HG02870 (cell line): ENCODE results near the gene STX19.
"Not testable (repeated sequence)": the region's sequence is repeated elsewhere in the genome, so short reads cannot be mapped to it uniquely, and the experiment has no call there.

Experiments used
- ATAC-seq: cut with Tn5 transposase; IDR thresholded peaks from one replicate; pipeline ENCODE4 v1.9.1; 2021; ENCODE audit warnings: mild to moderate bottlenecking, moderate library complexity; ENCODE audit not compliant: unreplicated experiment

The STX19 gene, protein sequence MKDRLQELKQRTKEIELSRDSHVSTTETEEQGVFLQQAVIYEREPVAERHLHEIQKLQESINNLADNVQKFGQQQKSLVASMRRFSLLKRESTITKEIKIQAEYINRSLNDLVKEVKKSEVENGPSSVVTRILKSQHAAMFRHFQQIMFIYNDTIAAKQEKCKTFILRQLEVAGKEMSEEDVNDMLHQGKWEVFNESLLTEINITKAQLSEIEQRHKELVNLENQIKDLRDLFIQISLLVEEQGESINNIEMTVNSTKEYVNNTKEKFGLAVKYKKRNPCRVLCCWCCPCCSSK

DNA sequence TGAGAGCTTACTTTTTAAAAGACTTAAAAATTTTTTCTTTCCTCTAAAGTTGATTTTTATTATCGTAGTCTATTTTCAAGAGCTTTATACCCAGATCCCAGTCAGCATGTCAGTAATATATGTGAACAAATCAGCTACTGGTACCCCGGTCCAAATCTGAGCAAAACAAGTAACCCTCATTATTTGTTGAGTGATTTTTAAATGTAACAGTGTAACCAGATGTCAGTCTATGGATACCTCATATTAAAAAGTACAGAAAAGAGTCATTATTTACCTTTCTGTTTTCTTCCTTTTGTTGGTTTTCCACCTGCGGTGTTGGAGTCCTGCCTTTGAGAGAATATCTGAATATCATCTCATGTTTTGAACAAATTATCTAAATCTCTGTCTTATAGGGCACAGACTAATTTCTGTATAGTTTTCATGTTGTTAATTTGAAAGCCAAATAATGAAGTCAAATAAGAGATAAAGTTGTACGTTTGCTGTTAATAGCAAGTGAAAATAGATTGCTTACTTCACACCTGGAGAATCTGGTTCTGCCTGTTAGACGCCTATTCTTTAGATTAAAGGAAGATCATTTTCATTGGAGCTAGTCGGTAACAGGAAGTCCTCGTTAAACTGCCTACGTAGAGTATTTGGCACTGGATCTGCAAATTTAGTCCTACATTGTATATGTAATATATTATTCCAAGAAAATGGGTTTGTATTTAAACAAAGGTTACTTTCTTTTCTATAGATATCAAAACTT, at the start of gene STX19:
Gene STX19, minus strand, starts transcription at position 505 of the 745 bp plus-strand sequence. CDS start 13,328 bp downstream, outside the sequence.
- no peak for ATAC-seq

DNA sequence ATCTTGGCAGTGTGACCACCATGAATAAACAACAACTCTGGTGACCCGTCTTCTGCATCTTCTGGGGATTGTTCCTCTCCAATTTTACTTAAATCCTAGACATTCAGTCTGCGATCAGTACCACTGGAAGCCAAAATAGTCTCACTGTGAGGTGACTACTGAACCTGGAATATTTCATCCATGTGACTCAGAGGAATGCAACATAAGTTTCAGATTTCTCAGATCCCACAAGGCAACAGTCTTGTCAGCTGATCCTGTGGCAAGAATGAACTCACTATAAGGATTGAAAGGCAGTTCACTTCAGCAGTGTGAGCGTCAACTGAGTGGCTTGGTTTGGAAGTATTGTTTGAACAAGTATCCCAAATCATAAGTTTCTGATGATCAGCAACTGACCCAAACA, 47.7 kb upstream of the STX19 start:
- ATAC-seq = no peak

DNA sequence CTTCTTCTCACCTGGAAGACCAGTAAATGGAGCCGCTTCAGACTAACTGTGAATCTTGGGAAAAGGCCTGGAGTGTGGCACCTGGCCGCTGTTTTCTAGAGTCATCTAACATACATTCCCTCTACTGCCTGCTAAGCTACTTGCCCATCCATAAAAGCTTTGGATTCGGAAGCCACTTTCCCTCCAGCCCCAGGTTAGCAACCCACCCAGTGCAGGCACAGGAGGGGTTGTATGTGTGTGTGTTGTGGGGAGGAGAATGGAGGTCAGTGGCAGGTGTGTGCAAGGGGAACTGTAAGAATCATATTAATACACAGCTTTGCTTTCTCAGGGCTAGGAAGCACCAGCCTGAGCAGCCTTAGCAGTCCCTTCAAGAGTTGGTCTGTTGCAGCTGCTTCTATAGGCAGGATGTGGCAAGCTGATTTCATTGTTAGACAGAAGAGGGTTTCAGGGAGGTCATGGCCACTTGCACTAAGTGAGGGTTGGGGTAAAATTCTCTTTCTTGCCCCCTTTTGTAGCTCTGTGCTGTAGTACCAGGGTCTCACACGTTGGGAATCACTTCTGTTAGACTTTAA, 43.4 kb upstream of the STX19 start:
- peak; percentile 81 for ATAC-seq

DNA sequence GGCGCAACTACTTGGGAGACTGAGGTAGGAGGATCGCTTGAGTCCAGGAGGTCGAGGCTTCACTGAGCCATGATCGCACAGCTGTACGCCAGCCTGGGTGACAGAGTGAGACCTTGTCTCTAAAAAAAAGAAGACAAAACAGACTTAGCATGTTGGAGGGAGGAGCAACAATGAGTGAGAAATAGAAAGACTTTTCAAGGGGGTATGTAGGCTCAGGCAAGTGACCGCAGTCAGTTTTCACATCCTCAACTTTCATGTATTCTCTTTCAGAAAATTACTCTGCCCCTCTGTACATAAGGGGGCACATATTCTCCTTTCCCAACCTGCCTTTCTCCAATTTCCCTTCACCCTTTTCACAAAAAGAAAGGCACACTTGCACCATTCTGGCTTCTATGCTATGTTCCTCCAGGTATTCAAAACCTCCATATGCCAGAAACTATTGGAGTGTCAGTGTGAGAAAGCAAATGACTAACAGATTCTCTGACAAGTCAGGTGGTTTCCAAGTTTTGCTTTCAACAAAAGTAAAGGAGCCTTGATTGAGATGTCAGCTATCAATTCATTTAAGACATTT, 42.0 kb upstream of the STX19 start:
- peak; percentile 80 for ATAC-seq

DNA sequence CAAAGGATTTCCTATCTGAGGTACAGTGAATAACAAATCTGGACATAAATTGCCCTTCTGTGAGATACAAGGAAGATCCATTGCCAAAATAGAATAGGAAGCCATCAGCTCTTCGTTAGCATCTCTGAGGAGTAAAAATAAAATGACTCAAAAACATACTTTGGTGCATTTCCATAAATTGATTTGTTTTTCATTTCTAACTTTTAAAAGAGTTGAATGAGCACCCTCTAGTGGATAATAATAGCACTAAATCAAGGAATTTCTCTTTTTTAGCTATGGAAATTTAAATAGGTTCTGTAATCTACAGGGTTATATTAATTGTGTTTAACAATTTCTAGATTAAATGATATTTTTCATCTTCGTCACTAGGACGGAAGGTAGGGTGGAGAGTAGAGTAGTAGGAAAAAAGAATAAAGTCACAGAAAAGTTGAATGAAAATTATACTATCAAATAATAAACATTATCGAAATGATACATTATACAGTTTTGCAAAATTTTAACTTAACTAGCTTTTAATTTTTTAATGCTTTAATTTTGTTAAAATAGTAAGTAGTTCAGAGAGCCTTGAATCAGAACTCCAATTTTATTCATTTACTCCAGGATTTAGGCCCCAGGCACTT, 40.9 kb upstream of the STX19 start:
- ATAC-seq = no peak

DNA sequence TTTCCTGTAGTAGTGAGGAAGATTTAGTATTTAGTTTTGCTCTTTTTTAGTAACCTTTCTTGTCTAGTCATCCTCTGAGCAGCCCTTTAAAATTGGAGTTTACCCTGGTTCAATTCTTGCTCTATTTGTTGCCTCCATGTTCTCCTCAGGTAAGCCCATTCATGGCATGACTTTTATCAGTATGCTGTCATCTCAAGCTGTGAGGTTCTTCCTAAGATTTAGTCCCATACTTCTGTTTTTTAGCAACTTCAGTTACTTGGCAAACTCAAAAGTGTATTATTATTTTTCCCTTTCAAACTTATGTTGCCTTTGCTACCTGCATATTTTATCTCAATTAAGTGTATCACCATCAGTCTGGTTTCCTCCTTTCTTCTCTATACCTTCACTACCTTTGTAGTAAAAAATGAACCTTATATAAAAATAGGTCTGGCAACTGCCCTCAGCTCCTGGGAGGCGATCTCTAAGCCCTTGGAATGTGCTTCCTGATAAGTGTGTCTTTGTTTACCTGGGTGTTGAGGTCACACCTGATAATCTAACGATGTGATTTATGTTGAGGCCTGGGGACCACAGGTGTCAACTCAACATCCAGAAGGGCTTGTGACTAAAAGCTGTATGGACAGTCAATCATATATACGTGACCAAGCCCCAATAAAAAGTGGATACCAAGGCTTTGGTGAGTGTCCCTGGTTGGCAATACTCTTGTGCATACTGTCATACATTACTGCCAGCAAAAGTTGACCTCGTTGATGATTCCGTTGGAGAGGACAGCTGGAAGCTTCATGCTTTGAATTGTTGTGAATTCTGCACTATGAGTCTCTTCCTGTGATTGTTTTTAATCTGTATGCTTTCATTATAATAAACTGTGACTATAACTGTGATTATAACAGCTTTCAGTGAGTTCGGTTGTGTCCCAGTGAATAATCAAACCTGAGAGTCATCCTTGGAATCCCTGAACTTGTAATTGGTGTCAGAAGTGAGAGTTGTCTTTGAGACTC, 38.4 kb upstream of the STX19 start:
- no peak for ATAC-seq

DNA sequence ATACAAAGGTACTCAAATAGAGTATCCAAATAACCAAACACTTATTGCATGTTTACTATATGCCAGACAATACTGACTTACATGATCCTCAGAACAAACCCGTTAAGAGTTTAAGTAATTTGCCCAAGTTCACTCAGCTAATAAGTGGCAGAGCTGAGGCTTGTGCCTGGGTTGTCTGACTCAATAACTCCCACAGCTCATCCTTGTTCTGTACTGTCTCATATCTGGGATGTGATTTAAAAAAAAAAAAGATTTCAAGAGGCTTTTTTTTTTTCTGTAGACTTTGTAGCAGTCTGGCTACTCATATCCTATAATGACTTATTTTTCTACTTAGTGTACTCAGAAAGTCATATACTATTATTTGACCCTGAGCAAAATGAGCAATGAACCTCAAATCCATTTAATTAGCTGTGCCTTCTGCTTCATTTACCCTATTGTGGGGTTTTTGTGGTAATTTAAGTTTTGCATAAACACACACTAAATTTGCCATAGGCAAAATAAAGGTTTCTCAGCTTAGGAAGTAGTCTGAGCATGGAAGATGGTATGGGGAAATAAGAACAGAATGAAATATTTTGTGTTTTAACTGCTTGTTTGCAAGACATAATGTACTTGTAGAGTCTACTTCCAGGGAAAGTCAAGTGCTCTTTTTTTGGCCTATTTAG, 37.6 kb upstream of the STX19 start:
- ATAC-seq = no peak

DNA sequence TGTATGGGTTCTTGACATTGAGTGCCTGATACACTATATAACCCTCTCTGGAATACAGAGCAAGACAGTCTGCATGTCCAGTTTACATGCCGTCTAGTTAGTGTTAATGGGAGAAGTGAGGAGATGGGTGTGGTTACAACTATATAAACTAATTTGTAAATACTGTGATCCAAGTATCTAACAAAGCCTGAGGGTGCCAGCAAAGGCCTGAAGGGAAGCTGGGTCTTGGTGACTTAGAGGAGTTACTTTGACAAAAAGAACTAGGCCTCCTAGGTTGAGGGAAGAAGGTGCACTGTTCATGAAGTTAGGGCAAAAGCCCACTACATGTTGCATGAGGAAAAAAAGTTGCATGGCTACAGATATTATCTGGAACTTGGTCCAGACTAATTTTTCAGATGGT, 36.7 kb upstream of the STX19 start:
- ATAC-seq = no peak

DNA sequence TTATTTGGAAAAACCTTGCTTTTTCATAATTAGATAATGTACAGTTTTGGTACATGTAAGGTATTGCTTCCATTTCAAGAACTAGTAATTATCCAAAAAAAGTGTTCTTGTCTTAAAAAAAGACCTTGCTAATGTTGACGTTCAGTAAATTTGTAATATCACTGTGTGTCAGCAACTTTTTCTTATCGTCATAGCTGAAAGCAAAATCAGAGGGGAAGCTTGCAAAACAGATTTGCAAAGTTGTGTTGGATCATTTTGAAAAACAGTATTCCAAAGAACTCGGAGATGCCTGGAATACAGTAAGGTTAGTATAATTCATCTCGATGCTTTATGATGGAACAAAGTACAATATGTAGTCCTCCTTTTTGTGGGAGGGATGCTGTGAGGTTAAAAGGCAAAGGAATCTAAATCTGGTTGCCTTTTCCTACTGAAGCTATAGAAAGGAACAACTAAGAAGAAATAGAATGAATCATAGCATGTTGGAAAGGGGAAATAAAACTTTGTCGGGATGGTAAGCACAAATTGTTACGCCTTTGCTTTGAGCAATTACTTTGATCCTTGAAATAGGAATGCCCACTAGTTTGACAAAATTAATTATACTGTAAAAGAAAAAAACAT, 36.0 kb upstream of the STX19 start:
- ATAC-seq = no peak

DNA sequence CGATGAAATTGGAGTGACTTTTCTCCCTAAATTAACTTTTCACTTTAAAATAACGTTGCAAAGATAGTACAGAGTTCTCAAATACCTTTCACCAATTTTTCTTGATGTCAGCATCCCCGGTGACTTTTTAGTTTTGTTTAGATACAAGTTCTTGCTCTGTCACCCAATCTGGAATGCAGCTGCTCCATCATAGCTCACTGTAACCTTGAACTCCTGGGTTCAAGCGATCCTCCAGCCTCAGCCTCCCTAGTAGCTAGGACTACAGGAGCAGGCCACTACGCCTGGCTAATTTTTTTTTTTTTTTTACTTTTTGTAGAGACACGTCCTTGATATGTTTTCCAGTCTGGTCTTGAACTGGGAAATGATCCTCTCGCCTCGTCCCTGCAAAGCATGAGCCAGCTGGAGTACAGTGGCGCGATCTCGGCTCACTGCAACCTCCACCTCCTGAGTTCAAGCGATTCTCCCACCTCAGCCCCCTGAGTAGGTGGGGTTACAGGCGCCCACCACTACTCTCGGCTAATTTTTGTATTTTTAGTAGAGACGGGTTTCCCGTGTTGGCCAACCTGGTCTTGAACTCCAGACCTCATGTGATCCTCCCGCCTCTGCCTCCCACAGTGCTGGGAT, 35.2 kb upstream of the STX19 start:
- no peak for ATAC-seq

DNA sequence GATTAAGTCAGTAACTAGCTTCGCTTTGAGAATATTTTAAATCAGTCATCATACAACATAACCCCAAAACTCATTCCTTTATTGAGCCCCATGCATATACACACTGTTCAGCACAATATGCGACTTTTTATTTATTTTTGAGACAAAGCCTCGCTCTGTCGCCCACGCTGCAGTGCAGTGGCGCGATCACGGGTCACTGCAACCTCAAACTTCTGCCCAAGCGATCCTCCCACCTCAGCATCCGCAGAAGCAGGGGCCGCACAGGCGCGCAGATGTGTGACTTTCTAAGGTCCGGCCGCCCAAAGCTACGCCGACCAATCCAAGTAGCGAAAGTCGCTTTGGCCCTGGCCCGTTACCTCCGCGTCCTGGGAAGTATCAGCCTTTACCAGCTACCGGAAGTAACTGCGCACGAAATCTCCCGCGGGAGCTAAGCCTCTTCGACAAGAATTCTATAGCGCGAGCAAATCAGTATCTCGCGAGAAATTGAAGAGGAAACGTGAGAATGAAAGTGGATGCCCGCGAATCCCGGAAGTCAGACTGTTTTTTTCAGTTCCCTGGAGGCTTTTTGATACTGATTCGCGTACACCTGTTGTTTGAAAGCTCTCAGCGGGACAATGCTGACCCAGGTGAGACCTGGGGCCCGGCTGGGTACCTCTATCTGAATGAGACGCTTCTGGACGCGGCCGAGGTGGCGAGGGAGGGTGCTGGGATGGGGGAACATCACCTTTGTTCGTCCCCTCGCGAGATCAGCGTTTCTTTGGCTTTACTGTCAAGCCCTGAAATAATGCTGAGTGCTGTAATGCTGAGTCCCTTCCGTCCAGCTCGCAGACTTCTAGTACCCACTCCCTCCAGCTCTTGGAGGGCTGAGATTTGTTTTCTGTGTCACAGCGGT, 34.4 kb upstream of the STX19 start, which contains the start of the genes DHFR2 and NSUN3:
Gene DHFR2, minus strand, starts transcription at position 404 of the 892 bp plus-strand sequence. CDS start 1,405 bp downstream, outside the sequence.
Gene NSUN3, plus strand, starts transcription at position 549 of the 892 bp plus-strand sequence. Its CDS starts 66 bp downstream, at position 615.
- ATAC-seq = peak; percentile 92

DNA sequence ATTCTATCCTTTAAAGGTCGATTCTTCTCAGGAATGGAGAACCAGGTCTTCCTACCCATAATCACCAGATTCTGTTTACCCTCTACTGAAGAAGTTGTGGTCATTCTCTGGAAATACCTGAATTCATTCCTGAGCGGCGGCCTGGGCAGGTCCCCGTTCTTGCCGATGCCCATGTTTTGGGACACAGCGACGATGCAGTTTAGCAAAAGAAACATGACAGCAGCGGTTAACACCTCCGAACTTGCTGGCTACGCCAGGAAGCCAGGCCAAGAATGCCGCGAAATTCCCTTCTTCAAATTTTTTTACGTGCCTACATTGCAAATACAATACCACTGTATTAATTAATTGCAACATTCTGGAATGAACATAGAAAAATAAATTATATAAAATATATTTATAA, 32.9 kb upstream of the STX19 start:
- no peak for ATAC-seq

DNA sequence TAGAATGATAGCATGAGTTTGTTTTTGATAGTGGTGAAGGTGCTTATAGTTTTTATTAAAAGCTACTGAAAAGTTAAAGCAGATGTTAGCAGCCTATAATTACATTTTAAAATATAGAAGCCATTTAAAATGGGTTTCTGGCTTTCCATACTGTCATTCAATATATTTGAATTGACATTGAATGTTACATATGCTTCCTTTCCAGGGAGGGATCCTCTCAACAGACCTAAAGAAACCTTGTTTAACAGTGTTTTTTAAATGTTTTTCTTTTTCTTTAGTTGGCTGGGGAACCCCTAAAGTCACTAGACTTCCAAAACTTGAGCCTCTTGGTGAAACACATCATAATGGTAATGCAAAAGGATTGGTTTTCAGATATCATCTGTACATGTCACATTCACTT, 22.1 kb upstream of the STX19 start:
- ATAC-seq = no peak

DNA sequence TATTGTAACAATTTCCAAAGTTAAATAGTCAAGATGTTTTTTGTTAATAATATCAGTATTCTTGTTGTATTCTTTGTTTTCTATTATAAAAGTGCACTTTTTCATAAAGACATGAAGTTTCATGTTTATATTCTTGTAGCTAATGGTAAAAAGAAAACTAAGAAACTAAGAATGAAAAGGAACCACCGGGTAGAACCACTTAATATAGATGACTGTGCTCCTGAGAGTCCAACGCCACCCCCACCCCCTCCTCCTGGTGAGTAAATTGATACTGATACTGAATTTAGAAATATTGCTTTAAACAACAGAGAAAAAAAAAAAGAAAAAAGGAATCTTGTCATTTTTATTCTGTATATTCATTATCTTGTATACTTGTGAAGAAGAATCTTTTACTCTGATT, 20.9 kb upstream of the STX19 start:
- peak; percentile 67 for ATAC-seq

DNA sequence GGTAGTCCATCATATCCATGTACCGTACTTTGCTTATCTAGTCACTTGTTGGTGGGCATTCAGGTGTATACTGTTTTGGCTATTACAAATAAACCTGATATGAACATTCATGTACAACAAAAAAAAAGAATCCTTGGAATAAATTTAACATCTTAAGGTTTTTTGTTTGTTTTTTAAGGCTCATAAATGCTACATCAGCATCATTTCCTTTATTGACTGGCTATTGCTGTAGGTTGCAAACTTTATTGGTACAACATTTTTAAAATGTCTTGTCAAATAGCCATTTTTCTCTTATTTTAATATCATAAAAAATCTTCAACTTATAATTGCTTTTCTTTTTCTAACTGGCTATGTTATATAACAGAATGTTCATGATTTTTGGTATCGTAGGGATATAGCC, 18.1 kb upstream of the STX19 start:
- ATAC-seq = no peak

DNA sequence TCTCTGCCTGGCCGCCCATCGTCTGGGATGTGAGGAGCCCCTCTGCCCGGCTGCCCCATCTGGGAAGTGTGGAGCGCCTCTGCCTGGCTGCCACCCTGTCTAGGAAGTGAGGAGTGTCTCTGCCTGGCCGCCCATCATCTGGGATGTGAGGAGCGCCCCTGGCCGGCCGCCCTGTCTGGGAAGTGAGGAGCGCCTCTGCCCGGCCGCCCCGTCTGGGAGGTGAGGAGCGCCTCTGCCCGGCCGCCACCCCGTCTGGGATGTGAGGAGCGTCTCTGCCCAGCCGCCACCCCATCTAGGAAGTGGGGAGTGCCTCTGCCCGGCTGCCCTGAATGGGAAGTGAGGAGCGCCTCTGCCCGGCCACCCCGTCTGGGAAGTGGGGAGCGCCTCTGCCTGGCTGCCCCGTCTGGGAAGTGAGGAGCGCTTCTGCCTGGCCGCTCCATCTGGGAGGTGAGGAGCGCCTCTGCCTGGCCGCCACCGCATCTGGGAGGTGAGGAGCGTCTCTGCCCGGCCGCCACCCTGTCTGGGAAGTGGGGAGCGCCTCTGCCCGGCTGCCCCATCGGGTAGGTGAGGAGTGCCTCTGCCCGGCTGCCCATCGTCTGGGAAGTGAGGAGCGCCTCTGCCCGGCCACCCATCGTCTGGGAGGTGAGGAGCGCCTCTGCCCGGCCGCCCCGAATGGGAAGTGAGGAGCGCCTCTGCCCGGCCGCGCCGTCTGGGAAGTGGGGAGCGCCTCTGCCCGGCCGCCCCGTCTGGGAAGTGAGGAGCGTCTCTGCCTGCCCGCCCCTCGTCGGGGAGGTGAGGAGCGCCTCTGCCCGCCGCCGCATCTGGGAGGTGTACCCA, 15.9 kb upstream of the STX19 start:
- ATAC-seq = not testable (repeated sequence)

DNA sequence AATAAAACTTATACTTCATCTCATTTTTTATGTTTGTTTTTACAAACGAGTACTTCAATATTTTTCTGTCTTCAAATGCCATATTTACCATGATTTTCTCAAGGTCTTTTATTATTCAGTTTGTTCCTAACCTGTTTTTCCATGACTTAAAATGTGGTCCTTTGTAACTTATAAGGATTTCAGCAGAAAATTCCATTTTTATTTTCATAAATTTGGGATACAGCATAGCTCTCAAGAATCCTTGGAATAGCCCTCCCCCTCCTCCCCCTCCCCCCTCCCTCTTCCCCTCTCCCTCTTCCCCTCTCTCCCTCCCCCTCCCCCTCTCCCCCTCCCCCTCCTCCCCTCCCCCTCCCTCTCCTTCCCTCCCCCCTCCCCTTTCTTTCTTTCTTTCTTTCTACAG, 14.9 kb upstream of the STX19 start:
- ATAC-seq = no peak
